Panc1 (cell line): Measurements from ENCODE around the gene TMSB10. TPM values are rescaled to one million over a fixed set of nuclear protein-coding genes. Genes with fewer than 3 reads are reported as not detected.
A peak's percentile ranks its signal among the peaks of the same experiment; 100 is the strongest.

Source experiments
- ATAC-seq: fragments of 200-7000 bp; cut with Tn5 transposase; 2 replicates; pipeline ENCODE4 v1.9.1; 2020; ENCODE audit warnings: mild to moderate bottlenecking, moderate library complexity
- BruUV-seq: library from RNA; stranded (reverse); fragments of 400-500 nt; replicated peaks from 2 replicates; lab custom pipeline; 2021; lab: Mats Ljungman, UMichigan
- CTCF ChIA-PET: fragments of 300-600 bp; sonication (Branson Sonifier 250); formaldehyde crosslinking; loops from one replicate; lab custom pipeline; 2022; ENCODE audit warnings: antibody characterized with exemption; lab: Charles Lee
- POLR2A ChIA-PET: fragments of 300-600 bp; sonication (Branson Sonifier 250); formaldehyde crosslinking; loops from one replicate; lab custom pipeline; 2022; ENCODE audit warnings: antibody characterized with exemption; lab: Charles Lee
- DNase-seq: peaks from one replicate; pipeline ENCODE4 v3.0.0-alpha.2; 2010; ENCODE audit warnings: low read depth, low spot score
- H3K27ac ChIP-seq: 2 replicates; pipeline ENCODE4 v1.5.1; 2011; ENCODE audit warnings: mild to moderate bottlenecking, low read length, inconsistent platforms
- H3K27me3 ChIP-seq: fragments of 200-500 bp; sonication (Bioruptor generic); 2 replicates; pipeline ENCODE4 v1.6.0; 2014; ENCODE audit warnings: low read length, inconsistent platforms; ENCODE audit not compliant: control insufficient read depth, insufficient read depth
- H3K36me3 ChIP-seq: fragments of 200-500 bp; sonication (Bioruptor generic); 2 replicates; pipeline ENCODE4 v1.5.1; 2014; ENCODE audit warnings: inconsistent platforms, mild to moderate bottlenecking, low read length, moderate library complexity; ENCODE audit not compliant: control insufficient read depth, insufficient read depth
- H3K4me1 ChIP-seq: 2 replicates; pipeline ENCODE4 v1.5.1; 2011; ENCODE audit warnings: inconsistent platforms, mild to moderate bottlenecking, low read length, moderate library complexity; ENCODE audit not compliant: control insufficient read depth, insufficient read depth
- H3K4me3 ChIP-seq, 2 experiments: 2 replicates each; pipeline ENCODE4 v1.5.1; 2011 to 2012; ENCODE audit warnings: low read depth in 2 of 2, low read length in 2 of 2, mild to moderate bottlenecking in 2 of 2, inconsistent platforms in 1 of 2, moderate library complexity in 1 of 2
- H3K9me3 ChIP-seq: fragments of 200-500 bp; sonication (Bioruptor generic); 2 replicates; pipeline ENCODE4 v1.5.1; 2014; ENCODE audit warnings: low read depth, mild to moderate bottlenecking, inconsistent platforms, low read length, moderate library complexity; ENCODE audit not compliant: control insufficient read depth, insufficient read depth
- POLR2AphosphoS5 ChIP-seq: IDR thresholded peaks from 2 replicates; pipeline ENCODE4 v1.6.1; 2012; ENCODE audit warnings: mild to moderate bottlenecking, low read depth, low read length, moderate library complexity
- SIN3A ChIP-seq: IDR thresholded peaks from 2 replicates; pipeline ENCODE4 v1.6.1; 2012; ENCODE audit warnings: low read depth, mild to moderate bottlenecking, low read length, moderate library complexity, borderline replicate concordance; ENCODE audit not compliant: insufficient read depth
- TCF7L2 ChIP-seq: IDR thresholded peaks from 2 replicates; pipeline ENCODE4 v1.6.1; 2011; ENCODE audit warnings: mild to moderate bottlenecking, low read depth, low read length, inconsistent platforms
- in situ Hi-C: cut with HindIII; loops from 2 replicates; pipeline ENCODE4 v1.10.0; 2016; ENCODE audit warnings: low sequenced_read_pairs, low pct_unique_long_range_greater_than_20kb
- intact Hi-C: fragments of 100-400 bp; cut with micrococcal nuclease; formaldehyde crosslinking; loops from one replicate; pipeline ENCODE4 v1.10.0; 2022; ENCODE audit not compliant: unreplicated experiment
- total RNA-seq: library from RNA; stranded (reverse); gene quantifications from one replicate; pipeline ENCODE4 v1.2.1, GENCODE V29; 2021; ENCODE audit not compliant: unreplicated experiment
- TF ChIP-seq, protein P1 (sequence below): fragments of 450-650 bp; IDR thresholded peaks from 2 replicates; pipeline ENCODE4 v1.5.1; 2017; ENCODE audit warnings: mild to moderate bottlenecking
- TF ChIP-seq, protein P2 (sequence below), 2 experiments: IDR thresholded peaks; 2 replicates each; pipeline ENCODE4 v1.6.1; 2011 to 2012; ENCODE audit warnings: low read depth in 2 of 2, control low read depth in 1 of 2, low read length in 1 of 2, mild to moderate bottlenecking in 1 of 2, moderate library complexity in 1 of 2; ENCODE audit not compliant: insufficient read depth in 1 of 2

The TMSB10 gene
- total RNA-seq, 1 experiment from 2014 or later: 1,916 TPM

DNA sequence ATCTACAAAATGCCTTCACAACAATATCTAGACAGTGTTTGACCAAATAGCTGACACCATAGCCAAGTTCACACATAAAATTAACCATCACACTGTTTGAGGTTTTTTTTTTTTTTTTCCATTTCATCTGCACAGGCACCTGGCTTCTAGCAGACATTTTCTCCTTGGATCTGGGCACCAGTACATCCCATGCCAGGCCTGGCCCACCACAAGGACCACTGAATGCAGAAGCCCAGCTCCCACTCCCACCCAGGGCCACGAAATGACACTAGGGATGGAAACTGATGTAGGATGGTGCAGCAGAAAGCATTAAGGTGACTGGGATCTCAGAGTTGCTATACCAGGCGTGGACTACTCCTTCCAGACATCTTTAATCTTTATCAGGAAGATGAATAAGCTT is 13.0 kb downstream of the TMSB10 start:
- CTCF ChIA-PET: no interaction called here

DNA sequence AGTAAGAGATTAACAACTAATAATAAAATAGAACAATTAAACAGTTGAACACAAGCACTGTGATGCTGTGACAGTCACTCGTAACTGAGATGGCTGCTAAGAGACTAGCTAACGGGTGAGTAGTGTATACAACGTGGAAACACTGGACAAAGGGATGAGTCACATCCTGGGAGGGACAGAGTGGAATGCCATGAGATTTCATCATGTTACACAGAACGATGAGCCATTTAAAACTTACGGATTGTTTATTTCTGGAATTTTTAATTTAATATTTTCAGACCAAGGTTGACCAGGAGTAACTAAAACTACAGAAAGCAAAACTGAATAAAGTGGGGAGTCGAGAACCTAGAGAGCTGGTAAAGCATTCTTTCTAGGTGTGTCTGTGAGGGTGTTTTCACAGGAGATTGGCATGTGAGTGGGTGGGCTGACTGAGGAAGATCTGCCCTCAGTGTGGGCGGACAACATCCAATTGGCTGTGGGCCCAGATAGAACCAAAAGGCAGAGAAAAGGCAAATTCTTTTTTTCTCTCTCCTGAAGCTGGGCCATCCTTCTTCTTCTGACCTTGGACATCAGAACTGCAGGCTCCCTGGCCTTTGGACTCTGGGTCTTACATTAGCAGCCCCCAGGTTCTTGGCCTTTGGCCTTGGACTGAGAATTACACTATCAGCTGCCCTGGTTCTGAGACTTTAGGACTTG is 14.6 kb downstream of the TMSB10 start:
- ChIA-PET POLR2A (interaction anchor here (0.6 kb wide), 1 partner anchor 37 kb away, joined by 4 read pairs; no protein-coding TSS in a partner anchor), CTCF (interaction anchor here (0.6 kb wide), 1 partner anchor 13 kb away, joined by 3 read pairs; no protein-coding TSS in a partner anchor)
- no peaks in the 10 kb centered on the region for H3K9me3 ChIP-seq
- BruUV-seq: TSS peak; percentile 86
- DNase-seq: peak; percentile 92
- peak overlapping the region in 1 of 2 experiments; percentile 14; a peak in 2 of 4 replicates for H3K4me3 ChIP-seq
- no peaks in the 10 kb centered on the region for H3K36me3 ChIP-seq
- peak; percentile 97 for ATAC-seq
- no peaks in the 10 kb centered on the region for H3K27me3 ChIP-seq
- intact Hi-C loops: no loop called here
- in situ Hi-C loops: no loop called here
- peaks cover 22% of the 10 kb centered on the region for H3K4me1 ChIP-seq
- TF ChIP-seq, protein P1, sequence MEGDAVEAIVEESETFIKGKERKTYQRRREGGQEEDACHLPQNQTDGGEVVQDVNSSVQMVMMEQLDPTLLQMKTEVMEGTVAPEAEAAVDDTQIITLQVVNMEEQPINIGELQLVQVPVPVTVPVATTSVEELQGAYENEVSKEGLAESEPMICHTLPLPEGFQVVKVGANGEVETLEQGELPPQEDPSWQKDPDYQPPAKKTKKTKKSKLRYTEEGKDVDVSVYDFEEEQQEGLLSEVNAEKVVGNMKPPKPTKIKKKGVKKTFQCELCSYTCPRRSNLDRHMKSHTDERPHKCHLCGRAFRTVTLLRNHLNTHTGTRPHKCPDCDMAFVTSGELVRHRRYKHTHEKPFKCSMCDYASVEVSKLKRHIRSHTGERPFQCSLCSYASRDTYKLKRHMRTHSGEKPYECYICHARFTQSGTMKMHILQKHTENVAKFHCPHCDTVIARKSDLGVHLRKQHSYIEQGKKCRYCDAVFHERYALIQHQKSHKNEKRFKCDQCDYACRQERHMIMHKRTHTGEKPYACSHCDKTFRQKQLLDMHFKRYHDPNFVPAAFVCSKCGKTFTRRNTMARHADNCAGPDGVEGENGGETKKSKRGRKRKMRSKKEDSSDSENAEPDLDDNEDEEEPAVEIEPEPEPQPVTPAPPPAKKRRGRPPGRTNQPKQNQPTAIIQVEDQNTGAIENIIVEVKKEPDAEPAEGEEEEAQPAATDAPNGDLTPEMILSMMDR: no peak
- TF ChIP-seq TCF7L2: no peak
- TF ChIP-seq, protein P2, sequence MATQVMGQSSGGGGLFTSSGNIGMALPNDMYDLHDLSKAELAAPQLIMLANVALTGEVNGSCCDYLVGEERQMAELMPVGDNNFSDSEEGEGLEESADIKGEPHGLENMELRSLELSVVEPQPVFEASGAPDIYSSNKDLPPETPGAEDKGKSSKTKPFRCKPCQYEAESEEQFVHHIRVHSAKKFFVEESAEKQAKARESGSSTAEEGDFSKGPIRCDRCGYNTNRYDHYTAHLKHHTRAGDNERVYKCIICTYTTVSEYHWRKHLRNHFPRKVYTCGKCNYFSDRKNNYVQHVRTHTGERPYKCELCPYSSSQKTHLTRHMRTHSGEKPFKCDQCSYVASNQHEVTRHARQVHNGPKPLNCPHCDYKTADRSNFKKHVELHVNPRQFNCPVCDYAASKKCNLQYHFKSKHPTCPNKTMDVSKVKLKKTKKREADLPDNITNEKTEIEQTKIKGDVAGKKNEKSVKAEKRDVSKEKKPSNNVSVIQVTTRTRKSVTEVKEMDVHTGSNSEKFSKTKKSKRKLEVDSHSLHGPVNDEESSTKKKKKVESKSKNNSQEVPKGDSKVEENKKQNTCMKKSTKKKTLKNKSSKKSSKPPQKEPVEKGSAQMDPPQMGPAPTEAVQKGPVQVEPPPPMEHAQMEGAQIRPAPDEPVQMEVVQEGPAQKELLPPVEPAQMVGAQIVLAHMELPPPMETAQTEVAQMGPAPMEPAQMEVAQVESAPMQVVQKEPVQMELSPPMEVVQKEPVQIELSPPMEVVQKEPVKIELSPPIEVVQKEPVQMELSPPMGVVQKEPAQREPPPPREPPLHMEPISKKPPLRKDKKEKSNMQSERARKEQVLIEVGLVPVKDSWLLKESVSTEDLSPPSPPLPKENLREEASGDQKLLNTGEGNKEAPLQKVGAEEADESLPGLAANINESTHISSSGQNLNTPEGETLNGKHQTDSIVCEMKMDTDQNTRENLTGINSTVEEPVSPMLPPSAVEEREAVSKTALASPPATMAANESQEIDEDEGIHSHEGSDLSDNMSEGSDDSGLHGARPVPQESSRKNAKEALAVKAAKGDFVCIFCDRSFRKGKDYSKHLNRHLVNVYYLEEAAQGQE (IDR thresholded peaks at IDR 0.05; ENCODE audit: insufficient read depth in 1 of 2, low read depth in 2 of 2, low read length in 1 of 2): no peak
- no peak; the same call in 1 of the 2 replicates for TF ChIP-seq POLR2AphosphoS5
- TF ChIP-seq SIN3A: no peak
- peak overlapping the region; percentile 77 for H3K27ac ChIP-seq

More for the DNA sequence above, 13.0 kb downstream of the TMSB10 start:
- Histone ChIP-seq H3K27me3 (no peaks in the 10 kb centered on the region), H3K27ac (peak overlapping the region; percentile 59), H3K9me3 (no peaks in the 10 kb centered on the region), H3K36me3 (no peaks in the 10 kb centered on the region), H3K4me3 (no peak overlapping the region), H3K4me1 (peaks cover 12% of the 10 kb centered on the region)
- DNase-seq (no peak), ATAC-seq (no peak)
- POLR2A ChIA-PET: no interaction called here
- BruUV-seq: no TSS peak
- intact Hi-C loops (no loop called here), in situ Hi-C loops (no loop called here)
- TF ChIP-seq POLR2AphosphoS5: no peak
- TF ChIP-seq, protein P1: no peak
- TF ChIP-seq SIN3A: no peak
